ENCODE data around the gene IFNAR2.

Gene IFNAR2

DNA sequence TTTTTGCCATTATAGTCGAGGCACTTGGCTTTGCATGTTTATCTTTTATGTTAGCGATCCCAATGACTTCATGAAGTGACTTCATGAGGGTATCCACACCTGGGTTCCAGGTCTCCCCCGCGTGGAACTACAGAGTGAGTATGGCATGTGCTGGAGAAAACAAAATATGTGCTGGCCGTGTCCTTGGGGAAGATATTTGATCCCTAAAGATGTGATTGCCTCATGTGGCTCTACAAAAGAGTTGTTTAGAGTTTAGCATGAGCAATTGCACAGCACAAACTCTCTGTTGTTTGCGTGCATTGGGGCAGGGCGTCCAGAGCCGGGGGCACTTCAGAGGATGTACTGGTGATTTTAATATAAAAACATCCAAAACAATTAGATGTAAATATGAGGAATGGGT is 41.2 kb downstream of the IFNAR2 start:
- TF ChIP-seq, protein P1, sequence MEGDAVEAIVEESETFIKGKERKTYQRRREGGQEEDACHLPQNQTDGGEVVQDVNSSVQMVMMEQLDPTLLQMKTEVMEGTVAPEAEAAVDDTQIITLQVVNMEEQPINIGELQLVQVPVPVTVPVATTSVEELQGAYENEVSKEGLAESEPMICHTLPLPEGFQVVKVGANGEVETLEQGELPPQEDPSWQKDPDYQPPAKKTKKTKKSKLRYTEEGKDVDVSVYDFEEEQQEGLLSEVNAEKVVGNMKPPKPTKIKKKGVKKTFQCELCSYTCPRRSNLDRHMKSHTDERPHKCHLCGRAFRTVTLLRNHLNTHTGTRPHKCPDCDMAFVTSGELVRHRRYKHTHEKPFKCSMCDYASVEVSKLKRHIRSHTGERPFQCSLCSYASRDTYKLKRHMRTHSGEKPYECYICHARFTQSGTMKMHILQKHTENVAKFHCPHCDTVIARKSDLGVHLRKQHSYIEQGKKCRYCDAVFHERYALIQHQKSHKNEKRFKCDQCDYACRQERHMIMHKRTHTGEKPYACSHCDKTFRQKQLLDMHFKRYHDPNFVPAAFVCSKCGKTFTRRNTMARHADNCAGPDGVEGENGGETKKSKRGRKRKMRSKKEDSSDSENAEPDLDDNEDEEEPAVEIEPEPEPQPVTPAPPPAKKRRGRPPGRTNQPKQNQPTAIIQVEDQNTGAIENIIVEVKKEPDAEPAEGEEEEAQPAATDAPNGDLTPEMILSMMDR (IDR thresholded peaks at IDR 0.05; ENCODE audit: extremely low read depth, missing control alignments): no peak
- DNase-seq (ENCODE audit: low spot score): no peak

- TF ChIP-seq, protein P1 (IDR thresholded peaks at IDR 0.05; ENCODE audit: extremely low read depth, missing control alignments): no peak
- DNase-seq (ENCODE audit: low spot score): no peak
These were observed 43.3 kb downstream of the IFNAR2 start for GRCh38 chr21:33273044-33273443.

GRCh38 chr21:33278721-33279120 is 49.0 kb downstream of the IFNAR2 start:
- no peak for DNase-seq (ENCODE audit: low spot score)
- TF ChIP-seq, protein P1 (IDR thresholded peaks at IDR 0.05; ENCODE audit: extremely low read depth, missing control alignments): no peak

DNA sequence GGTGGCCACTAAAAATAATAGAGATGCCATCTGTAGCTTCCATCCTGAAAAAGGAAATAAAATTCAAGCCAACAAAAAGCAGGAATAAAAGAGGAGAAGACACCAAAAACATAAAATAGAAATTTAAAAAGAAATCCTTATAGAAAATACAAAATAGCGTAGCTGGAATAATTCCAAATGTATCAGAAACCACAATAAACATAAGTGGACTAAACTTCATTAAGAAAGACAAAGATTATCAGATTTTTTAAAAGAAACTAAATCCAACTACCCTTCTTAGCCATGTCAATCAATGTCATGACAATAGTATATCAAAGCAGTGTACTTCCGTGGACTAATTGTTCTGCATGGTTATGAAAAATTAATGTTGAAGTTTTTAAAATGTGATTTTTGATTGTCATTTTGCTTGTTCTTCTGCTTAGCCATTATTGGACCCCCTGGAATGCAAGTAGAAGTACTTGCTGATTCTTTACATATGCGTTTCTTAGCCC is 49.6 kb downstream of the IFNAR2 start:
- TF ChIP-seq, protein P1 (IDR thresholded peaks at IDR 0.05; ENCODE audit: extremely low read depth, missing control alignments): no peak
- DNase-seq (ENCODE audit: low spot score): no peak

Data from GM20000 (cell line).